GM19328 (cell line): ENCODE data around the gene CNOT10.

Experiments used
- ATAC-seq: cut with Tn5 transposase; IDR thresholded peaks from one replicate; pipeline ENCODE4 v1.9.1; 2021; ENCODE audit warnings: mild to moderate bottlenecking, moderate library complexity; ENCODE audit not compliant: unreplicated experiment

Gene CNOT10

GRCh38 chr3:32817558-32818228 lies 132.7 kb downstream of the CNOT10 start, which contains the start of gene TRIM71:
Gene TRIM71 (plus strand): TSS chr3:32817997. CDS start chr3:32818081, 84 bp downstream.
- ATAC-seq = no peak

GRCh38 chr3:32818229-32818969 lies 133.4 kb downstream of the CNOT10 start:
- no peak for ATAC-seq

GRCh38 chr3:32818970-32819511 lies 134.1 kb downstream of the CNOT10 start:
- no peak for ATAC-seq

- no peak for ATAC-seq
Observed at GRCh38 chr3:32819551-32820348, 134.8 kb downstream of the CNOT10 start.

- ATAC-seq = no peak
Observed at GRCh38 chr3:32820430-32820829, 135.4 kb downstream of the CNOT10 start.

- ATAC-seq = no peak
Observed at GRCh38 chr3:32820971-32821685, 136.1 kb downstream of the CNOT10 start.

GRCh38 chr3:32821686-32822296 lies 136.8 kb downstream of the CNOT10 start:
- no peak for ATAC-seq

GRCh38 chr3:32822609-32823498 lies 137.9 kb downstream of the CNOT10 start:
- no peak for ATAC-seq
